Stimulated activated CD4-positive, alpha-beta T cell treated with anti-CD3 and anti-CD28 coated beads, TNF-alpha, amount 100 ng/mL, for 24 hours (primary cell): ENCODE data around the gene F10.
"Not testable (repeated sequence)": the region's sequence is repeated elsewhere in the genome, so short reads cannot be mapped to it uniquely, and the experiment has no call there.

Experiments used
- DNase-seq, 3 experiments: peaks; one replicate each; pipeline ENCODE4 v3.0.0-alpha.2; 2020; ENCODE audit warnings: low read depth in 3 of 3

F10 gene

DNA sequence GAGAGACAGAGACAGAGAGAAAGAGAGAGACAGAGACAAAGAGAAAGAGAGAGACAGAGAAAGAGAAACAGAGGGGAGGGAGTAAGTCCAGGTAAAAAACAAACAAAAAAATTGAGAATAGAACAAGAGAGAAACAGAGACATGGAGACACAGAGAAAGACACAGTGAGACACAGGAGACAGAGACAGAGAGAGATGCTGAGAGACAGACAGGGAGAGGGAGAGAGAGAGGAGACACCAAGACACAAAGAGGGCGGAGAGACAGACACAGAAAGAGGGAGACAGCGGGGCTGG lies 30.0 kb downstream of the F10 start:
- DNase-seq, result no peak

DNA sequence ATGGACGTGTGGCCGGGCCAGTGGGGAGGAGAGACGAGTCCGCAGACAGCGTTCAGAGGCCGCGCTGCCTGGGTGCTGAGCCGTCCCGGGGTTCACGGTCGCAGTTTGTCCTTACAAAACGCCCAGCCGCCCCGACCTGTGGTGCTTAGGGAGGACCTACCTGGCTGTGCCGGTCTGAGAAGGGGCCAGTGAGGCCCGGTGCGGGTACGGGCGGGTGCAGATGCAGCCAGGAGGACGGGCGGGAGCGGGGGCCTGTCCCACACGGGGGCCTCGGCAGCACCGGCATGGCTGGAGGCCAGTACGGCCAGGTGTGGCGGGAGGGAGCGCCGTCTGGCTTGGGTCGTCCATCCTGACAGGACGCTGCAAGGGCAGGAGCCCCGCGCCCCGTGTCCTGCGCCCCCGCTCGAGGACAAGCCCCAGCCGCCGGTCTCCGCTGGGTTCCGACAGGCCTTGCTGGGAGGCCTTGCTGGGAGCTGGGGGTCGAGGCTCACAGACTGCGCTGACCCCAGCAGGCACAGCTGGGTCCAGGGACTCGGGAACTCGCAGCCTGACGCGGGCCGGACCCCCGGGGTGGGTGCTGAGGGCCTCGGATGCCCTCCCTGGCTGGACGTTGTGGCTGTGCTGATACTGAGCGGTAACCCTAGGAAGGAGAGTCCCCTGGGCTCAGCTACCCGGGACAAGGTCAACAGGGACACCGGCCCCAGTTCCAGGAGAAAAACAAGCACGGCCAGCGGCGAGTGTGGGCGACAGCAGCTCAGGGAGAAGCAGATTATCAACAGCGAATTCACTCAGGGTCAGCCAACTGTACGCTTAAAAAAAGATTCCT lies 30.6 kb downstream of the F10 start:
- DNase-seq, result no peak

GRCh38 chr13:113153810-113154748 lies 31.5 kb downstream of the F10 start:
- peak; percentile 43 to 51 (median 50) for DNase-seq

GRCh38 chr13:113155201-113155600 lies 32.6 kb downstream of the F10 start:
- no peak for DNase-seq

GRCh38 chr13:113155982-113156655 lies 33.5 kb downstream of the F10 start:
- no peak for DNase-seq

GRCh38 chr13:113157206-113157928 lies 34.8 kb downstream of the F10 start:
- no peak for DNase-seq

DNA sequence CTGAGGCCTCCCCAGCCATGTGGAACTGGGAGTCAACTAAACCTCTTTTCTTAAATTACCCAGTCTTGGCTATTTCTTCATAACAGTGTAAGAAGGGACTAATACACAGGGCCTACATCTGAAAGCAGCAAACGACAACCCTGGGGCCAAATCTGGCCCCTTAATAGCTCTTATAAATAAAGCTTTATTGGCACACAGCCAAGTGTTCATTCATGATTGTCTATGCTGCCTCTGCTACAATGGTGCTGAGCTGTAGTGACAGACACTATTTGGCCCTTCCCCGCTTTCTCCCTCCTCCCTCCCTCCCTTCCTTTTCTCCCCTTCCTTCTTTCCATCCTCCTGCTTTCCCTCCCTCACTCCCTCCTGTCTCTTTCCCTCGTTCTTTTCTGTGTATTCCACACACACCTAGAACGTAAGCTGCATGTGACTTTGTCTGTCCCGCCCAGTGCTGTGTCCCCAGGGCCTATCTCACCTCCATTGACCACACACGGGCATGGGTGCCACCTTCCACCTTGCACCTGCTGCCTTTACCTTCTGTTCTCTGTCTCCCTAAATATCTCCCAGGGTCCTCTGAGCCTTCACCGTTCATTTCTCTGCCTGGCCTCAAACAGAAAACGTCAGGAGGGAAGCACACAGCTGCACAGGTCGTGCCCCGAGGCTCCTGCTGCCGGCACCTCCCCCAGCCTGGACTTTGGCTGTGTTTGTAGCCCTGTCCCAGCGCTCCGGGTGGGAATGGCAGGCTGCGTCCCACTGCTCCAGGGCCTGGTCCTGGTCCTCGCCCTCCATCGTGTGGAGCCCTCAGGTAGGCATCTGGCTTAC lies 35.5 kb downstream of the F10 start, which contains the start of gene PROZ:
PROZ (plus strand) TSS at position 720 of the 819 bp plus-strand sequence; CDS start at position 733, 13 bp downstream.
- DNase-seq, result no peak

GRCh38 chr13:113158946-113159345 lies 36.3 kb downstream of the F10 start:
- no peak for DNase-seq

GRCh38 chr13:113159701-113160100 lies 37.1 kb downstream of the F10 start:
- DNase-seq, result no peak

GRCh38 chr13:113160983-113161382 lies 38.4 kb downstream of the F10 start:
- no peak for DNase-seq

DNA sequence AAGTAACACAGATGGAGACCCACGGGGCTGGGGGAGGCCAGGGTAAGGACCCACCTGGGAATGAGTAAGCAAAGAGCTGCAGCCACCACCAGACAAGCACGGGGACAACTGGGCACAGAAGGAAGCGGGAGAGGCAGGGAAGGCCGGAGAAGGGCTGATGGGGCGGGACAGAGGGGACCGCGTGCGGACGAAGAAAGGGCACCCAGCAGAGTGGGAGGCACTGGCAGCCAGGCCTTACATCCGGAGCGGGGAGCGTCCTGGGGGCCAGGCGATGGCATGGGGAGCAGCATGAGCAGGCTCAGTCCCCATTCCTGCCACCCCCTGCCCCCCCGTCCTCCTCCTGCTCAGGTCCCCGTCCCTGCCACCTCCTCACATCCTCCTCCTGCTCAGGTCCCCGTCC lies 38.8 kb downstream of the F10 start:
- DNase-seq, result no peak

DNA sequence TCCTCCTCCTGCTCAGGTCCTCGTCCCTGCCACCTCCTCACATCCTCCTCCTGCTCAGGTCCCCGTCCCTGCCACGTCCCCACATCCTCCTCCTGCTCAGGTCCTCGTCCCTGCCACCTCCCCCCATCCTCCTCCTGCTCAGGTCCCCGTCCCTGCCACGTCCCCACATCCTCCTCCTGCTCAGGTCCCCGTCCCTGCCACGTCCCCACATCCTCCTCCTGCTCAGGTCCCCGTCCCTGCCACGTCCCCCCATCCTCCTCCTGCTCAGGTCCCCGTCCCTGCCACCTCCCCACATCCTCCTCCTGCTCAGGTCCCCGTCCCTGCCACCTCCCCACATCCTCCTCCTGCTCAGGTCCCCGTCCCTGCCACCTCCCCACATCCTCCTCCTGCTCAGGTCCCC lies 39.4 kb downstream of the F10 start:
- not testable (repeated sequence) for DNase-seq

GRCh38 chr13:113162783-113163685 lies 40.4 kb downstream of the F10 start:
- DNase-seq, result no peak

GRCh38 chr13:113164492-113164891 lies 41.9 kb downstream of the F10 start:
- DNase-seq, result no peak

- no peak for DNase-seq
Measured at GRCh38 chr13:113166266-113166665, 43.7 kb downstream of the F10 start.

- DNase-seq, result no peak
Measured at GRCh38 chr13:113166681-113167080, 44.1 kb downstream of the F10 start.

- no peak for DNase-seq
Measured at GRCh38 chr13:113167155-113167554, 44.6 kb downstream of the F10 start.

GRCh38 chr13:113167575-113167974 lies 45.0 kb downstream of the F10 start:
- DNase-seq, result no peak

DNA sequence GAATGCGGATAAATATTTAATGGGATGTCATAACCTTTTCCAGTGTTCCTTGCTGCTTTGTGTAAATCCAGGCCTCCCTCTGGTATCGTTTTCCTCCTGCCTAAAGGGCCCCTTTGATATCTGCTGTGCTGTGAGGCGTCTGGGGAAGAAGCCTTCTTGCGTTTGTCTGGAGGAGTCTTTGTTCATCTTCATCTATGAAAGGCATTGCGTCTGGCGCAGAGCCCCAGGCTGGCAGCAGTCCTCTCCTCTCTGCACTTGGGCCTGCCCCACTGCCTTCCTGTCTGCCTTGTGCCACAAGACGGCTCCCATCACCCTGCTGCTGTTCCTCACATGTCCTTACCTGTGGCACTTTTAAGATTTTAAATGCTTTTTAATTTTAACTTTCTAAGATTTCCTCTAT lies 45.6 kb downstream of the F10 start:
- no peak for DNase-seq
